Skeletal muscle satellite cell (primary cell): ENCODE results near the gene NVL.

Source experiments
- H3K27me3 ChIP-seq: 2 replicates; pipeline ENCODE4 v1.7.0; 2013; ENCODE audit warnings: low read length; ENCODE audit not compliant: control insufficient read depth, insufficient read depth
- H3K36me3 ChIP-seq: 2 replicates; pipeline ENCODE4 v1.7.0; 2013; ENCODE audit warnings: mild to moderate bottlenecking, control low read depth, low read length; ENCODE audit not compliant: insufficient read depth
- H3K4me1 ChIP-seq: 2 replicates; pipeline ENCODE4 v1.7.0; 2013; ENCODE audit warnings: low read length; ENCODE audit not compliant: control insufficient read depth, insufficient read depth
- H3K4me2 ChIP-seq: 2 replicates; pipeline ENCODE4 v1.7.0; 2013; ENCODE audit warnings: mild to moderate bottlenecking, low read length
- H3K4me3 ChIP-seq: 2 replicates; pipeline ENCODE4 v1.7.0; 2013; ENCODE audit warnings: low read length
- H3K9ac ChIP-seq: 2 replicates; pipeline ENCODE4 v1.7.0; 2013; ENCODE audit warnings: mild to moderate bottlenecking, low read depth, low read length, moderate library complexity
- H3K9me3 ChIP-seq: replicated peaks from 2 replicates; pipeline ENCODE4 v1.7.0; 2013; ENCODE audit warnings: mild to moderate bottlenecking, control low read depth, low read length

Gene NVL

GRCh38 chr1:224251741-224252146 lies 78.2 kb downstream of the NVL start:
- Histone ChIP-seq H3K9me3 (no peaks in the 10 kb centered on the region), H3K9ac (no peak overlapping the region), H3K4me3 (no peak overlapping the region), H3K27me3 (no peaks in the 10 kb centered on the region), H3K4me2 (no peak overlapping the region), H3K36me3 (peaks cover 14% of the 10 kb centered on the region), H3K4me1 (no peaks in the 10 kb centered on the region)

DNA sequence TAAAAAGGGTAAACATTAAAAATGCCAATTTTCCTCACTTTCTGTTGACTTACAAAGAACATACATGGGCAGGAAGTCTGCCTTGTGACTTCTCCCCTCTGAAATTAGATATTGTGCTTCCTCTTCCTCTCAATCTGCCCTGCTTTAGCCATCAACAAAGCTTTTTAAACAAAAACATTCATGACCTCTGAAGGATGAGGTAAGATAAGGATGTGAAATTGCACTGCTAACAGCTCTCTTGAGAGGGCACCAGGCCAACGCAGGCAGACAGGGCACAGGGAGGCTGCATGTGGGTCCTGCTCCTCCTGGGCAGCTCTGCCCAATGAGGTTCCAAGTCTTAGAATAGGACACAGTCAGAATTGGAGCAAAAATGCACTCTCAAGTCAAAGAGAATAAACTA lies 84.8 kb downstream of the NVL start:
- peak overlapping the region; percentile 5 for H3K4me2 ChIP-seq
- H3K9ac ChIP-seq: no peak overlapping the region
- H3K9me3 ChIP-seq: no peaks in the 10 kb centered on the region
- H3K27me3 ChIP-seq: no peaks in the 10 kb centered on the region
- no peak overlapping the region for H3K4me3 ChIP-seq
- peaks cover 18% of the 10 kb centered on the region for H3K36me3 ChIP-seq
- H3K4me1 ChIP-seq: peaks cover 7% of the 10 kb centered on the region

DNA sequence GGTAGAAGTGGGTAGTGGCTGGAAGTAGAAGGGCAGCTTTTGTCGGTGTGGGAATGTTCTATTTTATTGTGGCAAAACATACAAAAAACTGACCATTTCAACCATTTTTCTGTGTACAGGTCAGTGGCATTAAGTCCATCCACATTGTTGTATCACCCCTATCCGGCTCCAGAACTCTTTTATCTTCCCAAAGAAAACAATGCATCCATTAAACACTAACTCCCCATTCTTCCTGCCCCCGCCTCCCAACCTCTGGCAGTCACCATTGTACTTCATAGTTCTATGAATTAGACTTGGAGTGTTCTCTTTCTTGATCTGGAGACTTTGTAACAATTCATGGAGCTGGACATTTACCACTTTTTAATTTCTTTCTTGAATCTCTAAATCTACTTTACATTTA lies 91.2 kb downstream of the NVL start:
- Histone ChIP-seq H3K9ac (no peak overlapping the region), H3K36me3 (peaks cover 4% of the 10 kb centered on the region), H3K4me1 (no peaks in the 10 kb centered on the region), H3K9me3 (no peaks in the 10 kb centered on the region), H3K27me3 (no peaks in the 10 kb centered on the region), H3K4me2 (no peak overlapping the region), H3K4me3 (no peak overlapping the region)

- H3K4me3 ChIP-seq: no peak overlapping the region
- no peaks in the 10 kb centered on the region for H3K9me3 ChIP-seq
- no peak overlapping the region for H3K4me2 ChIP-seq
- H3K9ac ChIP-seq: no peak overlapping the region
- H3K4me1 ChIP-seq: no peaks in the 10 kb centered on the region
- H3K27me3 ChIP-seq: no peaks in the 10 kb centered on the region
- peaks cover 4% of the 10 kb centered on the region for H3K36me3 ChIP-seq
Measured at GRCh38 chr1:224238212-224238611, 91.8 kb downstream of the NVL start.

DNA sequence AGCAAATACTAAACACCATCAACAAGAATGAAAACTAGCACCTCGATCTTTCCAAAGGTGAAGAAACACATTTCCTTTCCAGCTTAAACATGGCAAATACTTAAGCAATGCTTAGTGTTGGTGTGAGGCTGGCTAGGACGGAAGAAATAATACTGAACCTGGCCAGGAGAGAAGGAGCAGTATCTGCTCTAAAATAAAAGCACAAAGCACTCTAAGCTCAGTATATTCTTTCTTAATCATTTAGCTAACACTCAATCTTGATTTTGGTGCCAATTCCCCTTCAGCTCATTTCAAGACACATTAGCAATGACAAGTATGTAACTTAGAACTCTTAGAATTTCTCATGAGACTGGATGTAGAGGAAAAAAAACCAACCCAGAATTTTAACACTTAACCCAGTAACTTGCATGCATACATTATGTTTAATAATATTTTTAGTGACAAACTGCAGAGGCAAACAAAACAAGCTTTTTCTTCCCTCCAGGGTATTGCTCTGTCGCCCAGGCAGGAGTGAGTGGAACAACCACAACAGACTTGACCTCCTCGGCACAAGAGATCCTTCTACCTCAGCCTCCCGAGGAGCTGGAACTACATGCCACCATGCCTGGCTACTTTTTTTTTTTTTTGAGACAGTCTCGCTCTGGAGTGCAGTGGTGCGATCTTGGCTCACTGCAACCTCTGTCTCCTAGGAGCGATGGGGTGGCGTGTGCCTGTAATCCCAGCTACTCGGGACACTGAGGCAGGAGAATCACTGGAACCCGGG lies 92.7 kb downstream of the NVL start:
- Histone ChIP-seq H3K4me1 (no peaks in the 10 kb centered on the region), H3K36me3 (peaks cover 10% of the 10 kb centered on the region), H3K4me2 (no peak overlapping the region), H3K9ac (no peak overlapping the region), H3K27me3 (no peaks in the 10 kb centered on the region), H3K9me3 (no peaks in the 10 kb centered on the region), H3K4me3 (no peak overlapping the region)

GRCh38 chr1:224235813-224236493 lies 94.0 kb downstream of the NVL start:
- H3K9ac ChIP-seq: no peak overlapping the region
- H3K36me3 ChIP-seq: peaks cover 14% of the 10 kb centered on the region

GRCh38 chr1:224234017-224234416 lies 96.0 kb downstream of the NVL start:
- Histone ChIP-seq H3K9ac (no peak overlapping the region), H3K4me1 (no peaks in the 10 kb centered on the region), H3K9me3 (no peaks in the 10 kb centered on the region), H3K27me3 (no peaks in the 10 kb centered on the region), H3K4me2 (no peak overlapping the region), H3K36me3 (peaks cover 17% of the 10 kb centered on the region), H3K4me3 (no peak overlapping the region)

More at GRCh38 chr1:224235813-224236493, 94.0 kb downstream of the NVL start:
- Histone ChIP-seq H3K4me2 (no peak overlapping the region), H3K9me3 (no peaks in the 10 kb centered on the region), H3K27me3 (no peaks in the 10 kb centered on the region), H3K4me1 (no peaks in the 10 kb centered on the region), H3K4me3 (no peak overlapping the region)

DNA sequence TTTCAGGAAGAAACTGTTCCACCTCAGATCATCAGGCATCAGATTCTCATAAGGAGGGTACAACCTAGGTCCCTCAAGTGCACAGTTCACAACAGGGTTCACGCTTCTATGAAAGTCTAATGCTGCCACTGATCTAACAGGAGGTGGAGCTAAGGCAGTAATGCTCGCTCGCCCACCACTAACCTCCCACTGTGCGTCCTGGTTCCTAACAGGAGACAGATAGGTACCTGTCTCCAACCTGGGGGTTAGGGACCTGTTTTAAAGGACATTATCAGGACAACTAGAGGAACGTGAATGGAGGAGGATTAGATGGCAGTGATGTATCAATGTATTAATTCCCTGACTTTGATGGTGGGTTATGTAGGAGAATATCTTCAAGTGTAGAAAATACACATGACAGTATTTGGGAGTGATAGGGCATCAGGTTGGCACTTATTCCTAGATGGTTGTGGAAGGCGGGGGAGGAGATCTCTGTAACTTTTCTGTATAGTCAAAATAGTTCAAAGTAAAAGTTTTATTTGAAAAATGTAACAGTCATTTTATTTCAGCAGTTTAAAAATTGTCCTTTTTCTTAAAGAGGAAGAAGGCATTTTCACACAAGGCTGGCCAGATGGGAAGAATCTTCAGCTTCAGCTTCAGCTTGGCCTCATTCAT lies 103.0 kb downstream of the NVL start:
- Histone ChIP-seq H3K4me3 (no peak overlapping the region), H3K9ac (no peak overlapping the region), H3K9me3 (no peaks in the 10 kb centered on the region), H3K4me2 (no peak overlapping the region), H3K36me3 (peaks cover 28% of the 10 kb centered on the region), H3K4me1 (peaks cover 11% of the 10 kb centered on the region), H3K27me3 (no peaks in the 10 kb centered on the region)

- peaks cover 18% of the 10 kb centered on the region for H3K36me3 ChIP-seq
- H3K4me3 ChIP-seq: no peak overlapping the region
- H3K9me3 ChIP-seq: no peaks in the 10 kb centered on the region
Measured at GRCh38 chr1:224223819-224224714, 105.9 kb downstream of the NVL start.

GRCh38 chr1:224219612-224220059 lies 110.3 kb downstream of the NVL start:
- Histone ChIP-seq H3K4me2 (no peak overlapping the region), H3K4me1 (peaks cover 11% of the 10 kb centered on the region), H3K9ac (no peak overlapping the region), H3K27me3 (no peaks in the 10 kb centered on the region), H3K4me3 (no peak overlapping the region), H3K36me3 (no peaks in the 10 kb centered on the region), H3K9me3 (no peaks in the 10 kb centered on the region)

More at GRCh38 chr1:224223819-224224714, 105.9 kb downstream of the NVL start:
- H3K4me1 ChIP-seq: peaks cover 11% of the 10 kb centered on the region
- peak overlapping the region; percentile 35 for H3K4me2 ChIP-seq
- no peaks in the 10 kb centered on the region for H3K27me3 ChIP-seq
- H3K9ac ChIP-seq: no peak overlapping the region
